AML-193 (cell line): ENCODE measurements around the gene DNMT3A.
A peak's percentile ranks its signal among the peaks of the same experiment; 100 is the strongest.

ENCODE experiments used
- DNase-seq, 2 experiments: peaks; one replicate each; lab custom pipeline; 2025; lab: John Stamatoyannopoulos, UW

The DNMT3A gene

GRCh38 chr2:25341753-25342371 lies at the start of gene DNMT3A:
DNMT3A (minus strand) TSS chr2:25341925; CDS start chr2:25313984, 27,941 bp downstream.
- DNase-seq, result peak; percentile 12 to 27

- no peak for DNase-seq
Measured at GRCh38 chr2:25389161-25389560, 47.4 kb upstream of the DNMT3A start.

- no peak for DNase-seq
Measured at GRCh38 chr2:25388491-25388890, 46.8 kb upstream of the DNMT3A start.

- no peak for DNase-seq
Measured at GRCh38 chr2:25387876-25388449, 46.2 kb upstream of the DNMT3A start.

GRCh38 chr2:25386971-25387875 lies 45.5 kb upstream of the DNMT3A start:
- no peak for DNase-seq

- no peak for DNase-seq
Measured at GRCh38 chr2:25385910-25386309, 44.2 kb upstream of the DNMT3A start.

- no peak for DNase-seq
Measured at GRCh38 chr2:25383806-25384205, 42.1 kb upstream of the DNMT3A start.

- DNase-seq, result no peak
Measured at GRCh38 chr2:25381502-25381901, 39.8 kb upstream of the DNMT3A start.

- no peak for DNase-seq
Measured at GRCh38 chr2:25380586-25381375, 39.1 kb upstream of the DNMT3A start.

GRCh38 chr2:25380023-25380422 lies 38.3 kb upstream of the DNMT3A start:
- DNase-seq, result no peak

- no peak for DNase-seq
Measured at GRCh38 chr2:25379535-25379934, 37.8 kb upstream of the DNMT3A start.

GRCh38 chr2:25378731-25379490 lies 37.2 kb upstream of the DNMT3A start:
- no peak for DNase-seq

- DNase-seq, result no peak
Measured at GRCh38 chr2:25377822-25378421, 36.2 kb upstream of the DNMT3A start.

GRCh38 chr2:25376750-25377621 lies 35.3 kb upstream of the DNMT3A start:
- peak; percentile 79 to 87 for DNase-seq

GRCh38 chr2:25375989-25376545 lies 34.3 kb upstream of the DNMT3A start:
- no peak for DNase-seq

- DNase-seq, result no peak
Measured at GRCh38 chr2:25375371-25375988, 33.8 kb upstream of the DNMT3A start.

- DNase-seq, result no peak
Measured at GRCh38 chr2:25374827-25375226, 33.1 kb upstream of the DNMT3A start.

GRCh38 chr2:25374411-25374810 lies 32.7 kb upstream of the DNMT3A start:
- no peak for DNase-seq
